Uterus (tissue), 2 donors: ENCODE results near the gene MED16.

ENCODE experiments used
- POLR2A ChIP-seq, 2 donors: fragments of 450-650 bp; IDR thresholded peaks; one replicate each; pipeline ENCODE4 v1.6.1; 2016; ENCODE audit warnings: antibody characterized with exemption in 2 of 2, mild to moderate bottlenecking in 1 of 2, moderate library complexity in 1 of 2
- TF ChIP-seq, protein P1 (sequence below), 4 experiments: fragments of 200-600 bp in 2 of 4; fragments of 450-650 bp in 2 of 4; sonication (generic) in 2 of 4; IDR thresholded peaks; one replicate each; pipeline ENCODE4 v1.5.1; 2016 to 2019; ENCODE audit warnings: antibody characterized with exemption in 4 of 4, mild to moderate bottlenecking in 2 of 4, moderate library complexity in 1 of 4

DNA sequence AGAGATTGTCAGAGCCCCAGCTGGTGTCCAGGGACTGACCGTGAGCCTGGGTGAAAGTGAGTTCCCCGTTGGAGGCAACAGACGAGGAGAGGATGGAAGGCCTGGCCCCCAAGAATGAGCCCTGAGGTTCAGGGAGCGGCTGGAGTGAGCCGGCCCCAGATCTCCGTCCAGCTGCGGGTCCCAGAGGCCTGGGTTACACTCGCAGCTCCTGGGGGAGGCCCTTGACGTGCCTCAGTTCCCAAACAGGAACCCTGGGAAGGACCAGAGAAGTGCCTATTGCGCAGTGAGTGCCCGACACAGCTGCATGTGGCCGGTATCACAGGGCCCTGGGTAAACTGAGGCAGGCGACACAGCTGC lies 42.0 kb downstream of the MED16 start:
- TF ChIP-seq, protein P1, sequence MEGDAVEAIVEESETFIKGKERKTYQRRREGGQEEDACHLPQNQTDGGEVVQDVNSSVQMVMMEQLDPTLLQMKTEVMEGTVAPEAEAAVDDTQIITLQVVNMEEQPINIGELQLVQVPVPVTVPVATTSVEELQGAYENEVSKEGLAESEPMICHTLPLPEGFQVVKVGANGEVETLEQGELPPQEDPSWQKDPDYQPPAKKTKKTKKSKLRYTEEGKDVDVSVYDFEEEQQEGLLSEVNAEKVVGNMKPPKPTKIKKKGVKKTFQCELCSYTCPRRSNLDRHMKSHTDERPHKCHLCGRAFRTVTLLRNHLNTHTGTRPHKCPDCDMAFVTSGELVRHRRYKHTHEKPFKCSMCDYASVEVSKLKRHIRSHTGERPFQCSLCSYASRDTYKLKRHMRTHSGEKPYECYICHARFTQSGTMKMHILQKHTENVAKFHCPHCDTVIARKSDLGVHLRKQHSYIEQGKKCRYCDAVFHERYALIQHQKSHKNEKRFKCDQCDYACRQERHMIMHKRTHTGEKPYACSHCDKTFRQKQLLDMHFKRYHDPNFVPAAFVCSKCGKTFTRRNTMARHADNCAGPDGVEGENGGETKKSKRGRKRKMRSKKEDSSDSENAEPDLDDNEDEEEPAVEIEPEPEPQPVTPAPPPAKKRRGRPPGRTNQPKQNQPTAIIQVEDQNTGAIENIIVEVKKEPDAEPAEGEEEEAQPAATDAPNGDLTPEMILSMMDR (IDR thresholded peaks at IDR 0.05), result no peak
- TF ChIP-seq POLR2A (IDR thresholded peaks at IDR 0.05), result no peak
